ENCODE data around the gene PRMT9.

- TF ChIP-seq POLR2A (IDR thresholded peaks at IDR 0.05; ENCODE audit: low read length) = no peak
- TF ChIP-seq GATA1 (IDR thresholded peaks at IDR 0.05; ENCODE audit: low read depth, low read length) = no peak
Measured at GRCh38 chr4:147678796-147679549, 5.0 kb downstream of the PRMT9 start.
